ENCODE results near the gene PNCK.

Gene PNCK

GRCh38 chrX:153642051-153642654, 31.5 kb downstream of the PNCK start:
- DNase-seq (ENCODE audit: low read depth in 2 of 3, low spot score in 1 of 3), result no peak

- no peak for DNase-seq (ENCODE audit: low read depth in 2 of 3, low spot score in 1 of 3)
Observed at GRCh38 chrX:153641627-153642026, 32.0 kb downstream of the PNCK start.

- DNase-seq (ENCODE audit: low read depth in 2 of 3, low spot score in 1 of 3), result no peak
Observed at GRCh38 chrX:153640736-153641575, 32.7 kb downstream of the PNCK start.

- no peak for DNase-seq (ENCODE audit: low read depth in 2 of 3, low spot score in 1 of 3)
Observed at GRCh38 chrX:153640045-153640686, 33.4 kb downstream of the PNCK start.

- no peak for DNase-seq (ENCODE audit: low read depth in 2 of 3, low spot score in 1 of 3)
Observed at GRCh38 chrX:153639177-153640044, 34.2 kb downstream of the PNCK start.

GRCh38 chrX:153638436-153639176, 35.0 kb downstream of the PNCK start:
- DNase-seq (ENCODE audit: low read depth in 2 of 3, low spot score in 1 of 3), result no peak

- no peak for DNase-seq (ENCODE audit: low read depth in 2 of 3, low spot score in 1 of 3)
Observed at GRCh38 chrX:153638041-153638371, 35.6 kb downstream of the PNCK start.

GRCh38 chrX:153637121-153638040, 36.2 kb downstream of the PNCK start:
- no peak for DNase-seq (ENCODE audit: low read depth in 2 of 3, low spot score in 1 of 3)

GRCh38 chrX:153636716-153637115, 36.9 kb downstream of the PNCK start:
- DNase-seq (ENCODE audit: low read depth in 2 of 3, low spot score in 1 of 3), result no peak

- peak in 1 of 3 donors; percentile 11 for DNase-seq (ENCODE audit: low read depth in 2 of 3, low spot score in 1 of 3)
Observed at GRCh38 chrX:153635788-153636668, 37.6 kb downstream of the PNCK start.

- no peak for DNase-seq (ENCODE audit: low read depth in 2 of 3, low spot score in 1 of 3)
Observed at GRCh38 chrX:153635388-153635787, 38.2 kb downstream of the PNCK start.

- DNase-seq (ENCODE audit: low read depth in 2 of 3, low spot score in 1 of 3), result no peak
Observed at GRCh38 chrX:153634832-153635231, 38.8 kb downstream of the PNCK start.

GRCh38 chrX:153634236-153634635, 39.4 kb downstream of the PNCK start:
- DNase-seq (ENCODE audit: low read depth in 2 of 3, low spot score in 1 of 3), result no peak

GRCh38 chrX:153633607-153634180, 39.9 kb downstream of the PNCK start:
- DNase-seq (ENCODE audit: low read depth in 2 of 3, low spot score in 1 of 3), result no peak

- no peak for DNase-seq (ENCODE audit: low read depth in 2 of 3, low spot score in 1 of 3)
Observed at GRCh38 chrX:153633048-153633447, 40.6 kb downstream of the PNCK start.

- no peak for DNase-seq (ENCODE audit: low read depth in 2 of 3, low spot score in 1 of 3)
Observed at GRCh38 chrX:153632595-153632946, 41.0 kb downstream of the PNCK start.

- DNase-seq (ENCODE audit: low read depth in 2 of 3, low spot score in 1 of 3), result no peak
Observed at GRCh38 chrX:153631907-153632594, 41.6 kb downstream of the PNCK start.

GRCh38 chrX:153631346-153631745, 42.3 kb downstream of the PNCK start:
- no peak for DNase-seq (ENCODE audit: low read depth in 2 of 3, low spot score in 1 of 3)

Measured in stimulated activated CD4-positive, alpha-beta T cell treated with anti-CD3 and anti-CD28 coated beads, Interleukin-12 subunit alpha, Interleukin-12 subunit beta, amount 100 ng/mL, for 48 hours (primary cell).